SH-SY5Y (cell line): ENCODE data around the gene SLC12A4.

ENCODE experiments used
- GATA2 ChIP-seq: IDR thresholded peaks from 2 replicates; pipeline ENCODE4 v1.6.1; 2011; ENCODE audit warnings: mild to moderate bottlenecking, low read depth, low read length
- GATA3 ChIP-seq: IDR thresholded peaks from 2 replicates; pipeline ENCODE4 v1.6.1; 2011; ENCODE audit warnings: low read depth, mild to moderate bottlenecking, low read length, moderate library complexity

DNA sequence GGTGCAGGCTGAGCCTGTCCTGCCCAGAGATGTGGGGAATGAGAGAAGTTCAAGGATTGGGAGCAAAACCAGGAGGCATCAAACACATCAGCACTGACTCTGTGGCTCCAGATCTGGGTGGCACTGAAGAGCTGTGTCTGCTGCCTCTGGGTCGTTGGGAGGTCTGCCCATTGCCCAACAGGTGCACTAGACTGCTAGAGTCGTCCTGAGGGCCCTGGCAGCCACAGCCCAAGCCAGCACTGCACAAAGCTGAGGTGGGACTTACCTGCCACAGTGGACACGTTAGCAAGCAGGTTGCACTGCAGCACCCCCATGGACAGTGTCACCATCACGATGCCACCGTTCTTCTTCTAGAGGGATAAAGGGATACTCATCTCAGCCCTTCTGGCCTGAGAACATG, 8.6 kb upstream of the SLC12A4 start:
- TF ChIP-seq GATA2 (no peak), GATA3 (no peak)
